Measurements from ENCODE around the gene DNAI7. TPM values are rescaled to one million over a fixed set of nuclear protein-coding genes. Genes with fewer than 3 reads are reported as not detected.

DNAI7 gene
- 0.24 TPM for total RNA-seq (ENCODE audit: insufficient read depth, low replicate concordance)

- DNase-seq (ENCODE audit: low spot score): peak; percentile 98
Observed at GRCh38 chr12:25195056-25195971, at the start of gene DNAI7, which contains the start of gene ETFRF1. Gene DNAI7 (minus strand): TSS chr12:25195160. CDS start chr12:25195078, 82 bp downstream. Gene ETFRF1 (plus strand): TSS chr12:25195237. CDS start chr12:25203957, 8,720 bp downstream.

- no peak for DNase-seq (ENCODE audit: low spot score)
Observed at GRCh38 chr12:25243680-25243990, 48.7 kb upstream of the DNAI7 start.

- no peak for DNase-seq (ENCODE audit: low spot score)
Observed at GRCh38 chr12:25242981-25243679, 48.2 kb upstream of the DNAI7 start.

GRCh38 chr12:25241167-25242020 lies 46.4 kb upstream of the DNAI7 start:
- peak; percentile 60 for DNase-seq (ENCODE audit: low spot score)

DNA sequence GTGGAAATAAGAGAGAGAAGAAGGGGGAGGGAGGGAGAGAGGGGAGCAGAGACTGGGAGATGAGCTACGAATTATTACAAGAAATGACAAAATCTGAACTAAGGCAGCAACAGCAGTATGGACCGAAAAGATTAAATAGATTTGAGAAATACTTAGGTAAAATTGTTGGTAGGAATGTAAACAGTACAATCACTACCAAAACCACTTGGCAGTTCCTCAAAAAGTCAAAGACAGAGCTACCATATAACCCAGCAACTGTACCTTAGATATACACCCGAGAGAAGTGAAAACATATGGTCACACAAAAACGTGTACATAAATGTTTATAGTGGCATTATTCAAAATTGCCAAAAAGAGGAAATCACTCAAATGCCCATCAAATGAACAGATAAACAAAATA lies 41.7 kb upstream of the DNAI7 start:
- DNase-seq (ENCODE audit: low spot score): no peak

DNA sequence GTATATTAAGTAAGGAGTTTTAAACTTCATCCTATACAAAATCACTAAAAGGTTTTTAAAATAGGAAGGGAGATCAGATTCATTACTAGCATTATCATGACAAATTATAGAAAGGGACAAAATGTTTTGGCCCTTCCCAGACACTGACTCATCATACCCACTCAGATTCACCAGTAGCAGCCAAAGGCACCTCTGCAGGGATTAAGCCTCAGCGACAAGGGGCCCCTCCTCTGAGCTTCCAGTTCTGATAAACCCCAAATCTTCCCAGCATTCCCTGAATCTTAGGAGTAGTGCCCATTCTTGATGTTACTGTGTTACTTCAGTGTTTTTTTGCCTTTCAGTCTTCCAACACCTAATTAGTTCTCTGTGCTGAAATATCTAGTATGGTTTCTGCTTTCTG lies 41.2 kb upstream of the DNAI7 start:
- peak; percentile 12 for DNase-seq (ENCODE audit: low spot score)

DNA sequence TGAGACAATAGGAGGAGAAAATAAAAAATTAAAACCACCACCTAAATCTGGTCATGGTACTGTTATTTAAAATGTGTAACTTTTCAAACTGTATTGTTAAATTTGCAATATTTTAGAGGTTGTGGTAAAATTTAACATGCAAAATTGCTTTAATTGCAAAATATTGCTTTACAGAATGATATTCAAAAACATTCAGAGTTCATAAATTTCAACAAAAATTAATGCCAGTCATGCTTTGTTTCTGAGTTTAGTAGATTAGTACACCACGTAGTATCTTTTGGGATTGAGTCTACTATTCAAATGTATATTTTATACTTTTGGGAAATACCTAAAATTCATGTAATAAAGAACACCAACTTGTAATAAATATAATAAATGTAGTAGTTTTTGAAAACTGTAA lies 18.4 kb upstream of the DNAI7 start:
- DNase-seq (ENCODE audit: low spot score): no peak

- DNase-seq (ENCODE audit: low spot score): no peak
Observed at GRCh38 chr12:25208554-25208953, 13.6 kb upstream of the DNAI7 start.

DNA sequence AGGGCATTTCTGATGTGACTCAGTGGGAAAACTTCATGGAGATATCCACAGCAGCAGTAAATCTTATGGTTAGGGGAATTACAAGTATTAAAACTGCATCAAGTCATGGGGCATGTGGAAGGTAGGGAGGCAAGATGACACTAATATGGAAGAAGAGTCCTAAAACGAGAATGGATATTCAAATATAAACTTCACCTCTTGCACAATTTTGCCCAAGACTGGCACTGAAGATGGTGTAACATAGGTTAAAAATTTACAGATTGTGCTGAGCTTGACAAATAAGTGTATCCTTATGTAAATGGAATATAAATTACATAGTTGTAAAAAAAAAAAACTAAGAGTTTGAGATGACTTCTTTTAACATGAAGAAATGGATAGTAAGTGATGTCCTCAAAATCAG lies 12.9 kb upstream of the DNAI7 start:
- DNase-seq (ENCODE audit: low spot score): no peak

GRCh38 chr12:25207411-25207810 lies 12.5 kb upstream of the DNAI7 start:
- DNase-seq (ENCODE audit: low spot score): no peak

- DNase-seq (ENCODE audit: low spot score): no peak
Observed at GRCh38 chr12:25202137-25202536, 7.2 kb upstream of the DNAI7 start.

DNA sequence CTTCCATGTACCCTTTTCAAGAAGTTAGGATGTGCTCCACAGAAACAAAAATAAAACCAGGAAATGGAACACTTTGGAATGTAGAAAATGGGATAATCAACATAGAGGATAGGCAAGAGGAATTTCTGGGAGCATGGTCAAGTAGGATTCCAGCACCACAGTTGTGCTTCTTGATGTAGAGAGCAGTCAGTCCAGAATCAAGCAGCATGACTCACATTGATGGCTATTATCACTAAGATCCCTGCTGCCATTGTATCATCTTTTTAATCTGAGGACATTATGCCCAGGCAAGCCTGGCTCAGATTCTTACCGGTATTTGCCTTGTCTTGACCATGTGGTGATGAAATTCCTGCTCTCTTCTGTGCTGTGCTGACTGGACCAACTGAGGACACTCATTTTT lies 5.7 kb upstream of the DNAI7 start:
- no peak for DNase-seq (ENCODE audit: low spot score)

DNA sequence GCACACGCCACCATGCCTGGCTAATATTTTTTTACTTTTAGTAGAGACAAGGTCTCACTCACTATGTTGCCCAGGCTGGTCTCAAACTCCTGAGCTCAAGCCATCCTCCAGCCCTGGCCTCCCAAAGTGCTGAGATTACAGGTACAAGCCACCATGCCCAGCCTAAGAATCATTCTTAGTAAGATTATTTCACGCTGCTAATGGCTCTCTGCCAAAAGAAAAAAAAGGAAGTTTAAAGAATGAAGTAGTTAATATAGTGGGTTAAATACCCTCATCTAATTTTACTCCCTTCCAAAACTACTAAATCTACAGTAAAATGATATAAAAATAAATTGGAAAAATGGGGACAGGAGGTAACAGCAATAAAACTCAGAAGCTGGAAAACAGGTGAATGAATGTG lies 2.6 kb upstream of the DNAI7 start:
- no peak for DNase-seq (ENCODE audit: low spot score)

GRCh38 chr12:25194722-25195055 lies 271 bp downstream of the DNAI7 start:
- no peak for DNase-seq (ENCODE audit: low spot score)

GRCh38 chr12:25194214-25194613 lies 746 bp downstream of the DNAI7 start:
- DNase-seq (ENCODE audit: low spot score): no peak

DNA sequence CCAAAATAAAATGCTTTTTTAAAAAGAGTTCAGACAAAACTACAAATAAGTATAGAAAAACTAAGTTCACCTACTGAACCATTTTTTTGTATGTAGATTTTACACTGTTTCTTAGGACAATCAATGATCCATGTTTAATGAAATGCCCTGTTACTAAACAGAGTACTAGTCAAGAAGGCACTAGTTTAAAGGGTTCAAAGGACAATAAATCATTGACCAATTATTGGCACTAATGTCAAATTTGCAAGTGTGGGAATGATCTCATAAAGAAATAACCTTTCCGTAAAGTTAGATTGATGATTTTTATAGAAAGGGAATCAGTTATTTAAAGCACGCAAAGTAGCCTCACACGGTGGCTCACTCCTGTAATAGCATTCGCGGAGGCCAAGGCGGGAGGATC lies 4.2 kb downstream of the DNAI7 start:
- DNase-seq (ENCODE audit: low spot score): no peak

GRCh38 chr12:25189656-25190055 lies 5.3 kb downstream of the DNAI7 start:
- no peak for DNase-seq (ENCODE audit: low spot score)

- peak; percentile 78 for DNase-seq (ENCODE audit: low spot score)
Observed at GRCh38 chr12:25187781-25188180, 7.2 kb downstream of the DNAI7 start.

DNA sequence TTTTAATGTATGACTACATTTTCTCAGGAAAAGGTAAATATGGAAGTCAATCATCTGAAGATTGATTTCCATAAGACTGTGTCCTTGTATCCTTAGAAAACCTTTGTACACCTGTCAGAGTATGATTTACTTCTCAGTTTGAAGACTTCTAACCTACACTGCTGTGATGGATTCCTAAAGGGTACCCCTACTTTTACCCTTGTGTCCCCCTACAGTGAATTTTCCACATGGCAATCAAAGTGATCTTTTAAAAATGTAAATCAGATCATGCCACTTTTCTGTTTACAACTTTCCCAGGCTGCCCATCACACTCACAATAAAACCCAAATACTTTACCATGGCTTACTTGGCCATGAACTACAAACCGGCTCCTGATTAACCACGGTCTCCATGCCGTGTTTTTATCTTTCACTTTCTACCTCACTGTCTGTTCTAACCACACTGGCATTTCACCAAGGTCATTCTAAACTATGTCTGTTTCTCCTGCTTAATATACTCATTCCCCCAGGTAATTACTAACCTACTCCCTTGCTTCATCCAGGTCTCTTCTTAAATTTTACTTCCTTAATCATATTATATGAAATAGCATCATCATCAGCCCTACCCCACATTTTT lies 8.1 kb downstream of the DNAI7 start:
- DNase-seq (ENCODE audit: low spot score): no peak

DNA sequence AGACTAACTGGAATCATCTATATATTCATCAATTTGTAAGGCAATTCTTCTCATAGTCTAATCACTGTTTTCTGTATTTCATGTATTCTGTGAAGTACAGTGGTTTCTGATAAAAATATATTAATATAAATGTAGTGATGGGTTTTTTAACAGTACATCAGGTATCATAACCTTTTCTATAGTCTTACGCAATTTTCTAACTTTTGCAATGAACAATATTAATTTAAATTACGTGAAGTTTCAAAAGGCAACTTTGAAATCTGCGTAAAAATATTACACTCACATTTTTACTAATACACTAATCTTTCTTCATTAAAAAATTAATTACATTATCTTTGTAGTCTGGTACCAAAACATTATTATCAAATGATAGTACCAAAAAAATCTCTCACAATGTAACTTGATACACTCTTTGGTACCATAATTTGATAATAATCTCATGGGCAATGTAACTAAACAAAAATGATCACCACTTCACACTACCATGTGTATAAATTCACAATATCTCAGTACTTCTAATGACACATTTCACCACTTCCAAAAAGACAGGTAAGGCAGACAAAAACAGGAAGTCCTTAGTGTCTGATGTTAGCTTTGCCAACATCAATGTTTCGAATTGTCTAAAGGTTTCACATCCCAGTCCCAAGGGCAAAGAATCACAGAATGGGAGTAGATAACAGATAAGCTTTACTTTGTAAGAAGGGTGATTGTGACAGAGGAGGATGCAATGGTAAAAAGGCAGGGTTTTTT lies 8.7 kb downstream of the DNAI7 start:
- no peak for DNase-seq (ENCODE audit: low spot score)

DNA sequence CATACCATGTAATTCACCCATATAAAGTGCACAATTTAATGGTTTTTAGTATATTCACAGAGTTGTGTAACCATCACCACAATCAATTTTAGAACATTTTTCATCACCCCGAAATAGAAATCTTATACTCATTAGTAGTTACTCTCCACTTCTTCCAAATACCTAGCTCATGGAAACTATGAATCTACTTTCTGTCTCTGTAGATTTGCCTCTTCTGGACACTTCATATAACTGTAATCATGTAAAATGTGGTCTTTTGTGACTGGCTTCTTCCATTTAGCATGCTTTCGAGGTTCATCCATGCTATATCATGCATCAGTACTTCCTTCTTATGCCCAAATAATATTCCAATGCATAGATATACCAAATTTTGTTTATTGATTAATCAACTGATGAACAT lies 10.8 kb downstream of the DNAI7 start:
- no peak for DNase-seq (ENCODE audit: low spot score)
